RWPE2 (cell line): ENCODE data around the gene HK1.
A peak's percentile ranks its signal among the peaks of the same experiment; 100 is the strongest.
"Not testable (repeated sequence)": the region's sequence is repeated elsewhere in the genome, so short reads cannot be mapped to it uniquely, and the experiment has no call there.

ENCODE experiments used
- ATAC-seq: fragments of 200-7000 bp; cut with Tn5 transposase; 3 replicates; pipeline ENCODE4 v1.9.1; 2021; ENCODE audit warnings: low read depth
- DNase-seq: peaks from one replicate; pipeline ENCODE4 v3.0.0-alpha.2; 2020; ENCODE audit warnings: low spot score
- H3K27ac ChIP-seq: fragments of 450-650 bp; 2 replicates; pipeline ENCODE4 v1.5.1; 2017; ENCODE audit warnings: mild to moderate bottlenecking; ENCODE audit not compliant: poor library complexity, severe bottlenecking
- H3K27me3 ChIP-seq: fragments of 250-450 bp; sonication (Bioruptor Pico); 2 replicates; pipeline ENCODE4 v1.5.1; 2021; ENCODE audit warnings: mild to moderate bottlenecking, moderate library complexity; ENCODE audit not compliant: insufficient read depth, poor library complexity, severe bottlenecking
- H3K36me3 ChIP-seq: fragments of 250-450 bp; sonication (Bioruptor Pico); 2 replicates; pipeline ENCODE4 v1.5.1; 2020; ENCODE audit warnings: low read depth, mild to moderate bottlenecking, moderate library complexity
- H3K4me1 ChIP-seq: fragments of 250-450 bp; sonication (Bioruptor Pico); 2 replicates; pipeline ENCODE4 v1.5.1; 2021; ENCODE audit warnings: mild to moderate bottlenecking, moderate library complexity; ENCODE audit not compliant: insufficient read depth, poor library complexity, severe bottlenecking
- H3K4me3 ChIP-seq: fragments of 250-450 bp; sonication (Bioruptor Pico); 2 replicates; pipeline ENCODE4 v1.5.1; 2021; ENCODE audit warnings: mild to moderate bottlenecking, moderate library complexity; ENCODE audit not compliant: severe bottlenecking
- H3K9me3 ChIP-seq: fragments of 250-450 bp; sonication (Bioruptor Pico); 2 replicates; pipeline ENCODE4 v1.5.1; 2021; ENCODE audit warnings: mild to moderate bottlenecking, moderate library complexity; ENCODE audit not compliant: severe bottlenecking
- TF ChIP-seq, protein P1 (sequence below): fragments of 450-650 bp; IDR thresholded peaks from one replicate; pipeline ENCODE4 v1.5.1; 2017; ENCODE audit warnings: mild to moderate bottlenecking, moderate library complexity; ENCODE audit not compliant: poor library complexity, severe bottlenecking

Gene HK1

DNA sequence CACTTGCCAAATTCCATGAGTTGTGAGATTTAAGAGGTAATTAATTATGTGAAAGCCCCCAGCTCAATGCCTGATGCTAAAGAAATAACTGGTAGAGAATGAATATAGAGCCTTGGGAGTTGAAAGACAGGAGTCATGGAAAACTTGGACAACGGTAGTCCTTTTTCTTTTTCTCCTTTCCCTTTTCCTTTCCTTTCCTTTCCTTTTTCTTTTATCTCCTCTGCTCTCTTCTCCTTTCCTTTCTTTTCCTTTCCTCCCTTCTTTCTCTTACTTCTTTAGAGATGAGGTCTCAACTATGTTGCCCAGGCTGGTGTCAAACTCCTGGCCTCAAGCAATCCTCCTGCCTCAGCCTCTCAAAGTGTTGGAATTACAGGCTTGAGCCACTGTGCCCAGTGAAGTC is 165.1 kb downstream of the HK1 start:
- no peaks in the 10 kb centered on the region for H3K36me3 ChIP-seq
- no peak for DNase-seq
- no peak overlapping the region for H3K4me3 ChIP-seq
- H3K27ac ChIP-seq = no peak overlapping the region
- H3K4me1 ChIP-seq = peaks cover 48% of the 10 kb centered on the region
- TF ChIP-seq, protein P1, sequence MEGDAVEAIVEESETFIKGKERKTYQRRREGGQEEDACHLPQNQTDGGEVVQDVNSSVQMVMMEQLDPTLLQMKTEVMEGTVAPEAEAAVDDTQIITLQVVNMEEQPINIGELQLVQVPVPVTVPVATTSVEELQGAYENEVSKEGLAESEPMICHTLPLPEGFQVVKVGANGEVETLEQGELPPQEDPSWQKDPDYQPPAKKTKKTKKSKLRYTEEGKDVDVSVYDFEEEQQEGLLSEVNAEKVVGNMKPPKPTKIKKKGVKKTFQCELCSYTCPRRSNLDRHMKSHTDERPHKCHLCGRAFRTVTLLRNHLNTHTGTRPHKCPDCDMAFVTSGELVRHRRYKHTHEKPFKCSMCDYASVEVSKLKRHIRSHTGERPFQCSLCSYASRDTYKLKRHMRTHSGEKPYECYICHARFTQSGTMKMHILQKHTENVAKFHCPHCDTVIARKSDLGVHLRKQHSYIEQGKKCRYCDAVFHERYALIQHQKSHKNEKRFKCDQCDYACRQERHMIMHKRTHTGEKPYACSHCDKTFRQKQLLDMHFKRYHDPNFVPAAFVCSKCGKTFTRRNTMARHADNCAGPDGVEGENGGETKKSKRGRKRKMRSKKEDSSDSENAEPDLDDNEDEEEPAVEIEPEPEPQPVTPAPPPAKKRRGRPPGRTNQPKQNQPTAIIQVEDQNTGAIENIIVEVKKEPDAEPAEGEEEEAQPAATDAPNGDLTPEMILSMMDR = no peak
- no peaks in the 10 kb centered on the region for H3K9me3 ChIP-seq
- ATAC-seq = no peak
- no peaks in the 10 kb centered on the region for H3K27me3 ChIP-seq

GRCh38 chr10:69445041-69445440 is 166.7 kb downstream of the HK1 start:
- no peak for DNase-seq
- Histone ChIP-seq H3K4me1 (peaks cover 38% of the 10 kb centered on the region), H3K4me3 (no peak overlapping the region), H3K36me3 (no peaks in the 10 kb centered on the region), H3K9me3 (no peaks in the 10 kb centered on the region), H3K27me3 (no peaks in the 10 kb centered on the region), H3K27ac (peak overlapping the region; percentile 90)
- TF ChIP-seq, protein P1 = no peak
- no peak for ATAC-seq

DNA sequence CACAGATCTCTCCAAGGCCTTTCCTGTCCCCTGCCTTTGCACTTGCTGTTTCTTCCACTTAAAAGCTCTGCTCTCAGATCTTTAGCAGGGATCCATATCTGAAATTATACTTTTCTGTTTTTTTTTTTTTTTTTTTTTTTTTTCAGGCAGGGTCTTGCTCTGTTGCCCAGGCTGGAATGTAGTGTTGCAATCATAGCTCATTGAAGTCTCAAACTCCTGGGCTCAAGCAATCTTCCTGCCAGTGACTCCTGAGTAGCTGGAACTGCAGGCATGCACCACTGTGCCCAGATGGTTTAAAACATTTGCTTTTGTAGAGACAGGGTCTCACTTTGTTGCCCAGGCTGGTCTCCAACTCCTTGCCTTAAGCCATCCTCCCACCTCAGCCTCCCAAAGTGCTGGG is 167.9 kb downstream of the HK1 start:
- Histone ChIP-seq H3K9me3 (no peaks in the 10 kb centered on the region), H3K27ac (peak overlapping the region; percentile 90), H3K4me3 (no peak overlapping the region), H3K4me1 (peaks cover 32% of the 10 kb centered on the region), H3K27me3 (no peaks in the 10 kb centered on the region), H3K36me3 (no peaks in the 10 kb centered on the region)
- DNase-seq = no peak
- TF ChIP-seq, protein P1 = no peak
- no peak; the same call in 1 of the 3 replicates for ATAC-seq

- ATAC-seq = peak; percentile 83
- Histone ChIP-seq H3K27me3 (no peaks in the 10 kb centered on the region), H3K36me3 (no peaks in the 10 kb centered on the region), H3K4me3 (no peak overlapping the region), H3K9me3 (no peaks in the 10 kb centered on the region), H3K27ac (peak overlapping the region; percentile 90), H3K4me1 (peaks cover 32% of the 10 kb centered on the region)
- TF ChIP-seq, protein P1 = no peak
- no peak for DNase-seq
Measured at GRCh38 chr10:69446650-69447151, 168.4 kb downstream of the HK1 start.

- TF ChIP-seq, protein P1 = peak; percentile 40
- DNase-seq (no peak), ATAC-seq (0 out of 3 replicates have a peak, but pooled peaks have one; percentile 18)
- Histone ChIP-seq H3K27me3 (no peaks in the 10 kb centered on the region), H3K36me3 (no peaks in the 10 kb centered on the region), H3K4me1 (peaks cover 32% of the 10 kb centered on the region), H3K9me3 (no peaks in the 10 kb centered on the region), H3K27ac (peak overlapping the region; percentile 2), H3K4me3 (no peak overlapping the region)
Measured at GRCh38 chr10:69449841-69450240, 171.5 kb downstream of the HK1 start.

- H3K27me3 ChIP-seq, H3K9me3 ChIP-seq, H3K36me3 ChIP-seq, DNase-seq, ATAC-seq, H3K4me3 ChIP-seq: not testable (repeated sequence)
- H3K4me1 ChIP-seq = peaks cover 29% of the 10 kb centered on the region
- peak overlapping the region; percentile 2 for H3K27ac ChIP-seq
Measured at GRCh38 chr10:69450395-69450794, 172.1 kb downstream of the HK1 start.
